ENCODE results near the gene WWOX.

The WWOX gene

DNA sequence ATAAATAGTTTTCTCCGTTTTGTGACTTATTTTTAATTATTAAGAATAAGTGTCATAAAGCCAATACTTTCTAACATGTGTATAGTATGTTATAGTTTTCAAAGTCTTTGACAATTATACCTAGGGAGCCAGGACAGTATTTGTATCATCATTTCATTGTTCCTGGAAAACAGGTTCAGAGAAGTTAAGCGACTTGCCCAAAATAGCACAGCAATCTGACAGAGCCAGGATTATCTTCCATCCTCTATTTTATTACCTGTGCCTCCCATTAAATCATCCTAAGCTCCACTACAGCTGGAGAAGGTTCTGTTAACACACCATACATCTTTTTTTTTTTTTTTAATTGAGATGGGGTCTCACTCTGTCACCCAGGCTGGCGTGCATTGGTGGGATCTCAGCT, 782.7 kb downstream of the WWOX start:
- no peaks in the 10 kb centered on the region for H3K4me1 ChIP-seq (ENCODE audit: control insufficient read depth in 1 of 2, insufficient read depth in 1 of 2, low read depth in 1 of 2, low read length in 1 of 2)
- no peak overlapping the region for H3K27ac ChIP-seq
- no peak overlapping the region for H3K4me3 ChIP-seq (ENCODE audit: low read depth in 1 of 2, low read length in 1 of 2)
- H3K36me3 ChIP-seq, result no peaks in the 10 kb centered on the region
- TF ChIP-seq CTCF (IDR thresholded peaks at IDR 0.05), result no peak
- H3K9me3 ChIP-seq, result no peaks in the 10 kb centered on the region
- no peaks in the 10 kb centered on the region for H3K27me3 ChIP-seq

- Histone ChIP-seq H3K27ac (no peak overlapping the region), H3K27me3 (no peaks in the 10 kb centered on the region), H3K36me3 (no peaks in the 10 kb centered on the region)
Measured at GRCh38 chr16:78882751-78883150, 783.3 kb downstream of the WWOX start.

DNA sequence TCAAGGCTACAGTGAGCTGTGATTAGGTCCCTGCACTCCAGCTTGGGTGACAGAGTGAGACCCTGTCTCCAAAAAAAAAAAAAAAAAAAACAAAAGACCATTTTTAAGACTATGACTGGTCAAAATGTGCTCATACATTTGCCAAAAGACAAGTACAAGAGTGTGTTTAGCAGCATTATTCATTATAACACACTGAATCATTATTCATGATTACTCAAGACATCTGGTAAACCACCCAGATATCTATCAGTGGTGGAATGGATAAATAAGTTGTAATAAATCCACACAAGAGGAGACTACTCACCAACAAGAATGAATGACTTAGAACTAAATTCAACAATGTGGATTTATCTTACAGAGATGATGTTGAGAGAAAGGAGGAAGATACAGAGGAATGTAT, 784.8 kb downstream of the WWOX start:
- no peaks in the 10 kb centered on the region for H3K27me3 ChIP-seq
- H3K9me3 ChIP-seq, result no peaks in the 10 kb centered on the region
- H3K27ac ChIP-seq, result no peak overlapping the region
- H3K4me3 ChIP-seq (ENCODE audit: low read depth in 1 of 2, low read length in 1 of 2), result no peak overlapping the region
- TF ChIP-seq CTCF (IDR thresholded peaks at IDR 0.05), result no peak
- no peaks in the 10 kb centered on the region for H3K4me1 ChIP-seq (ENCODE audit: control insufficient read depth in 1 of 2, insufficient read depth in 1 of 2, low read depth in 1 of 2, low read length in 1 of 2)
- no peaks in the 10 kb centered on the region for H3K36me3 ChIP-seq

More at GRCh38 chr16:78882751-78883150, 783.3 kb downstream of the WWOX start:
- H3K9me3 ChIP-seq, result no peaks in the 10 kb centered on the region
- no peaks in the 10 kb centered on the region for H3K4me1 ChIP-seq (ENCODE audit: control insufficient read depth in 1 of 2, insufficient read depth in 1 of 2, low read depth in 1 of 2, low read length in 1 of 2)
- no peak for TF ChIP-seq CTCF (IDR thresholded peaks at IDR 0.05)
- H3K4me3 ChIP-seq (ENCODE audit: low read depth in 1 of 2, low read length in 1 of 2), result no peak overlapping the region

- H3K27me3 ChIP-seq, result no peaks in the 10 kb centered on the region
- no peak overlapping the region for H3K4me3 ChIP-seq (ENCODE audit: low read depth in 1 of 2, low read length in 1 of 2)
- TF ChIP-seq CTCF (IDR thresholded peaks at IDR 0.05), result no peak
- no peaks in the 10 kb centered on the region for H3K36me3 ChIP-seq
- H3K9me3 ChIP-seq, result no peaks in the 10 kb centered on the region
- H3K4me1 ChIP-seq (ENCODE audit: control insufficient read depth in 1 of 2, insufficient read depth in 1 of 2, low read depth in 1 of 2, low read length in 1 of 2), result no peaks in the 10 kb centered on the region
- H3K27ac ChIP-seq, result no peak overlapping the region
Measured at GRCh38 chr16:78889346-78889745, 789.9 kb downstream of the WWOX start.

DNA sequence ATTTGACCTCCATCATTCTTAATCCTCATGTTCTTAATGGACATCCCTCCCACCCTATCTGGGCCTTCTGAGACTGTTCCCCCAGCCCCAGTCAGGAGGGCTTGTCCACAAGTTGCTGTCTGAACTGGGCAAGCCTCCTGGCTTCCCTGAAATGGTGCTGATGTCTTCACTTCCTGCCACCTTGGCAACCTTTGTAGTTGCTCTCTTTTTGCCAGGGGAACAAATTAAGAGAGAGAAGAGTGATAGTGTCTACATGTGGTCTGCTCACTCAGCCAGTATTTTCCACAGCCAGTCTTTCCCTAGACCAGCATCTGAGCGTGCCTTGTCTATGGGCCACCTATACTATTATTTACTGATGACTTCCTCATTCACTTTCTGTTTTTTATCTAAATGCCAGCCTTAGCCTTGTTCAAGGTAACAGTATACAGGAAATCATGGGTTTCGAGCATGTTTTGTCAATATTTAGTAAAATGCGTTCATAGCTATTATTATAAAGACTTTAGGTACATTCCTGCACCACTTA, 791.0 kb downstream of the WWOX start:
- no peaks in the 10 kb centered on the region for H3K4me1 ChIP-seq (ENCODE audit: control insufficient read depth in 1 of 2, insufficient read depth in 1 of 2, low read depth in 1 of 2, low read length in 1 of 2)
- H3K27ac ChIP-seq, result no peak overlapping the region
- H3K4me3 ChIP-seq (ENCODE audit: low read depth in 1 of 2, low read length in 1 of 2), result no peak overlapping the region
- H3K27me3 ChIP-seq, result no peaks in the 10 kb centered on the region
- H3K9me3 ChIP-seq, result no peaks in the 10 kb centered on the region
- TF ChIP-seq CTCF (IDR thresholded peaks at IDR 0.05), result no peak
- no peaks in the 10 kb centered on the region for H3K36me3 ChIP-seq
